DND-41 (cell line): Measurements from ENCODE around the gene METTL17.

Source experiments
- CTCF ChIP-seq: IDR thresholded peaks from 2 replicates; pipeline ENCODE4 v1.5.1; 2012; ENCODE audit warnings: borderline replicate concordance, low read length, moderate library complexity, mild to moderate bottlenecking; ENCODE audit not compliant: poor library complexity, severe bottlenecking; ENCODE audit errors: extremely low read depth
- EZH2 ChIP-seq: IDR thresholded peaks from 3 replicates; pipeline ENCODE4 v1.6.1; 2012; ENCODE audit warnings: borderline replicate concordance, low read depth, mild to moderate bottlenecking, moderate library complexity, low read length, inconsistent platforms; ENCODE audit not compliant: severe bottlenecking

DNA sequence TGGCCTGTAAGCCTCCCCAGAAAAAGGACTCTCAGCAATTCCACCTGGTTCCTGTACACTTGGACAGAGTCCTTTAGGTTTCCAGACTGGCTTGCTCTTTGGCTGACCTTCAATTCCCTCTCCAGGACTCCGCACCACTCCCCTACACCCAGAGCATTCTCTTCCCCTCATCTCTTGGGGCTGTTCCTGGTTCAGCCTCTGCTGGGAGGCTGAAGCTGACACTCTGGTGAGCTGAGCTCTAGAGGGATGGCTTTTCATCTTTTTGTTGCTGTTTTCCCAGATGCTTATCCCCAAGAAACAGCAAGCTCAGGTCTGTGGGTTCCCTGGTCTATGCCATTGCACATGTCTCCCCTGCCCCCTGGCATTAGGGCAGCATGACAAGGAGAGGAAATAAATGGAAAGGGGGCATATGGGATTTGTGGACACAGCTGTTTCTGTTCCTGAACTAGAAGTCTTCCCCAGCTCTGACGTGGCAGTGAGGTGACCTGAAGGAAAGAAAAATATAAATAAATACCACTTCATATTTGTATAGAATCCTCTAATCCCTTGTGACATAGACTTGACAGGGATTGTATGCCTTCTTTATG is 53.7 kb downstream of the METTL17 start:
- TF ChIP-seq CTCF (no peak), EZH2 (no peak)
